Transverse colon (tissue), 4 donors: Measurements from ENCODE around the gene CPTP. TPM values are rescaled to one million over a fixed set of nuclear protein-coding genes. Genes with fewer than 3 reads are reported as not detected.

Source experiments
- DNase-seq: peaks from one replicate; pipeline ENCODE4 v3.0.0-alpha.2; 2019
- H3K27ac ChIP-seq, 4 donors: fragments of 200-600 bp; sonication (generic); 2 replicates each; pipeline ENCODE4 v1.5.1; 2016 to 2018; ENCODE audit warnings: inconsistent platforms in 4 of 4
- H3K27me3 ChIP-seq: fragments of 200-600 bp; sonication (generic); 2 replicates; pipeline ENCODE4 v1.5.1; 2017; ENCODE audit warnings: inconsistent platforms
- H3K36me3 ChIP-seq, 4 donors: fragments of 200-600 bp; sonication (generic); 2 replicates each; pipeline ENCODE4 v1.5.1; 2017 to 2019; ENCODE audit warnings: inconsistent platforms in 4 of 4
- H3K4me1 ChIP-seq, 4 donors: fragments of 200-600 bp; sonication (generic); 2 replicates each; pipeline ENCODE4 v1.5.1; 2017 to 2020; ENCODE audit warnings: inconsistent platforms in 4 of 4
- H3K4me3 ChIP-seq, 4 donors: fragments of 200-600 bp; sonication (generic); 1 replicate in 1 of 4; 2 replicates in 3 of 4; pipeline versions ENCODE4 v1.5.1 to v1.6.1; 2017 to 2019; ENCODE audit warnings: inconsistent platforms in 4 of 4
- H3K9me3 ChIP-seq, 2 donors: fragments of 200-600 bp; sonication (generic); 2 replicates each; pipeline ENCODE4 v1.5.1; 2017 to 2019; ENCODE audit warnings: inconsistent platforms in 2 of 2
- EP300 ChIP-seq: sonication (generic); formaldehyde crosslinking; IDR thresholded peaks from one replicate; pipeline ENCODE4 v1.6.1; 2017; ENCODE audit warnings: antibody characterized with exemption, low read depth
- POLR2A ChIP-seq: fragments of 450-650 bp; IDR thresholded peaks from one replicate; pipeline ENCODE4 v1.6.1; 2016; ENCODE audit warnings: antibody characterized with exemption, mild to moderate bottlenecking, moderate library complexity
- POLR2AphosphoS5 ChIP-seq, 3 donors: sonication (generic); formaldehyde crosslinking; IDR thresholded peaks; one replicate each; pipeline ENCODE4 v1.6.1; 2016; ENCODE audit warnings: antibody characterized with exemption in 3 of 3
- WGBS, 2 donors: methylation state at CpG; one replicate each; pipeline ENCODE4 v1.1.5; 2018; ENCODE audit warnings: low coverage in 1 of 2; 5-methylcytosine and 5-hydroxymethylcytosine counted together
- in situ Hi-C, 4 donors: fragments of 200-750 bp; cut with MboI; loops; one replicate each; pipeline versions ENCODE4 v1.15.0 to v1.15.1; 2017; ENCODE audit warnings: low sequenced_read_pairs in 3 of 4, low pct_ligation_motif_present in 1 of 4, low pct_unique_long_range_greater_than_20kb in 1 of 4
- intact Hi-C: fragments of 100-400 bp; cut with DNase I; formaldehyde crosslinking; loops from one replicate; pipeline ENCODE4 v1.15.1; 2023; ENCODE audit warnings: low total_unique reads
- total RNA-seq, 4 donors: library from RNA; depleted of rRNA; stranded (reverse); fragments of >200 nt; gene quantifications; one replicate each; pipeline ENCODE4 v1.1.0, GENCODE V29; 2016
- TF ChIP-seq, protein P1 (sequence below), 5 experiments: fragments of 200-600 bp in 3 of 5; fragments of 450-650 bp in 2 of 5; sonication (generic) in 3 of 5; IDR thresholded peaks; 1 replicate in 2 of 5; 2 replicates in 3 of 5; pipeline ENCODE4 v1.5.1; 2016 to 2017; ENCODE audit warnings: antibody characterized with exemption in 5 of 5, inconsistent platforms in 3 of 5, mild to moderate bottlenecking in 2 of 5, moderate library complexity in 1 of 5

Gene CPTP
- total RNA-seq, 4 donors from 2014 or later, result 48.0 to 134 (median 77.7) TPM

DNA sequence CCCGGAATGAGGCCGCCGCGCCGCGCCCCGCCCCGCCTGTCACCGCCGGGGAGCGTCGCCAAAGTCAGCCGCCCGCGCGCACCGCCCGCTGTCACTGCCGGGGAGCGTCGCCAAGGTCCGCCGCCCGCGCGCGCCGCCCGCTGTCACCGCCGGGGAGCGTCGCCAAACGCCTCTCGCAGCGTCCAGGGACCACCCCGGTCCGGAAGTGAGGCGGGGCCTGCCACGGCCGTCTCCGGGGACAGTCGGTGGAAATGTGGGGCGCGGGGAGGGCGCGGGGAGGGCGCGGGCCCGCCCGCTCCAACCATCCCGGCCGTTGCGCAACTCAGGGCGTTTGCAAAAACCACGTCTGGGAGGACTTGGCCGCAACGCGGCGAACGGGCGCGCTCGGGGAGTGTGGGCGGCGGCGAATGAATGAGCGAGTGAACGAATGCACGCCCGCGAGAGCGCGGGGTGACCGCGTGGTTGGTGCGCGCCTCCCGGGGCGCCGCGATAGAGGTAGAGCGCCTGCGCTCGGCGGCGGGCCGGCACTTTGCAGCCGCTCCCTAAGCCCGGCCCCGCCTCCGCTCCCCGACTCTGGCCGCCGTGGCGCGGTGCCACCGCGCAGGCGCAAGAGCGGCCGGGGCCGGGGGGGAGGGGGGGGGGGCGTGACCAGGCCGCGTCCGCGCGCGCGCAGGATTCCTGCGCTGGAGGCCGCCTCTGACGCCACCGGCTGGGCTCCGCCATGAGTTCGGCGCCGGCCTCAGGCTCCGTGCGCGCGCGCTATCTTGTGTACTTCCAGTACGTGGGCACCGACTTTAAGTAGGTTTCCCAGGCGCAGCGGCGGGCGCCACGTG, 16.5 kb upstream of the CPTP start, which contains the start of the genes ACAP3 and PUSL1:
ACAP3 (minus strand) TSS at position 8 of the 833 bp plus-strand sequence. CDS start 115 bp downstream, outside the sequence.
PUSL1 (plus strand) TSS at position 675 of the 833 bp plus-strand sequence; CDS start at position 722, 47 bp downstream.
- H3K36me3 ChIP-seq, result peaks cover 0 to 8% (median 3%) of the 10 kb centered on the region in 4 donors
- peak; percentile 88 for DNase-seq
- H3K9me3 ChIP-seq, result no peaks in the 10 kb centered on the region
- in situ Hi-C loops (no loop called here), intact Hi-C loops (no loop called here)
- H3K4me1 ChIP-seq, result peaks cover 32 to 55% (median 50%) of the 10 kb centered on the region in 4 donors
- peak within 1 kb of the TSS; percentile 73 to 95 (median 88) for H3K4me3 ChIP-seq
- 2% methylated on average over 32 of the region's 131 CpGs; no CpG with 5 or more reads in 1 of the 2 donors for WGBS, 2 donors
- no peaks in the 10 kb centered on the region for H3K27me3 ChIP-seq
- TF ChIP-seq, protein P1, sequence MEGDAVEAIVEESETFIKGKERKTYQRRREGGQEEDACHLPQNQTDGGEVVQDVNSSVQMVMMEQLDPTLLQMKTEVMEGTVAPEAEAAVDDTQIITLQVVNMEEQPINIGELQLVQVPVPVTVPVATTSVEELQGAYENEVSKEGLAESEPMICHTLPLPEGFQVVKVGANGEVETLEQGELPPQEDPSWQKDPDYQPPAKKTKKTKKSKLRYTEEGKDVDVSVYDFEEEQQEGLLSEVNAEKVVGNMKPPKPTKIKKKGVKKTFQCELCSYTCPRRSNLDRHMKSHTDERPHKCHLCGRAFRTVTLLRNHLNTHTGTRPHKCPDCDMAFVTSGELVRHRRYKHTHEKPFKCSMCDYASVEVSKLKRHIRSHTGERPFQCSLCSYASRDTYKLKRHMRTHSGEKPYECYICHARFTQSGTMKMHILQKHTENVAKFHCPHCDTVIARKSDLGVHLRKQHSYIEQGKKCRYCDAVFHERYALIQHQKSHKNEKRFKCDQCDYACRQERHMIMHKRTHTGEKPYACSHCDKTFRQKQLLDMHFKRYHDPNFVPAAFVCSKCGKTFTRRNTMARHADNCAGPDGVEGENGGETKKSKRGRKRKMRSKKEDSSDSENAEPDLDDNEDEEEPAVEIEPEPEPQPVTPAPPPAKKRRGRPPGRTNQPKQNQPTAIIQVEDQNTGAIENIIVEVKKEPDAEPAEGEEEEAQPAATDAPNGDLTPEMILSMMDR (IDR thresholded peaks at IDR 0.05), result peak in 3 of 5 experiments; percentile 2 to 60 (median 28)
- TF ChIP-seq POLR2A (peak; percentile 27), EP300 (no peak), POLR2AphosphoS5 (IDR thresholded peaks at IDR 0.05) (peak in 2 of 3 donors; percentile 48 to 61)
- H3K27ac ChIP-seq, result peak within 1 kb of the TSS; percentile 92 to 97 (median 96)

DNA sequence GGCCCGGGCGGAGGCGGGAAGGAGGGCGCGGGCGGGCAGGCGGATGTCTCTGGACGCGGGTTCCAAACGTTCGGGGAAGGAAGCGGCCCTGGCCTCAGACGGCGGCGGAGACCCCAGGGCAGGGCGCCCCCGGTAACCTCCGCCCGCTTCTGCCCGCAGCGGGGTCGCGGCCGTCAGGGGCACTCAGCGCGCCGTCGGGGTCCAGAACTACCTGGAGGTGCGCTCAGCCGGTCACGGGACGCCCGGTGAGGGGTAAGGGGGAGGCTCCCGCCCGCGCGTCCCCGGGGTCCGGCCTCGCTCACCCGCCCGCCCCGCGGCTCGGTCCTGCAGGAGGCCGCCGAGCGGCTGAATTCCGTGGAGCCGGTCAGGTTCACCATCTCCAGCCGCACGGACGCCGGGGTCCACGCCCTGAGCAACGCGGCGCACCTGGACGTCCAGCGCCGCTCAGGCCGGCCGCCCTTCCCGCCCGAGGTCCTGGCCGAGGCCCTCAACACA, 15.8 kb upstream of the CPTP start:
- 0% methylated on average over 14 of the region's 66 CpGs; no CpG with 5 or more reads in 1 of the 2 donors for WGBS, 2 donors
- DNase-seq, result peak; percentile 43

GRCh38 chr1:1309251-1310108, 15.1 kb upstream of the CPTP start:
- H3K36me3 ChIP-seq, result peaks cover 0 to 18% (median 8%) of the 10 kb centered on the region in 4 donors

More for the DNA sequence above, 15.8 kb upstream of the CPTP start:
- Histone ChIP-seq H3K4me1 (peaks cover 32 to 50% (median 48%) of the 10 kb centered on the region in 4 donors), H3K4me3 (peak overlapping the region; percentile 73 to 95 (median 88)), H3K36me3 (peaks cover 0 to 13% (median 5%) of the 10 kb centered on the region in 4 donors), H3K27me3 (no peaks in the 10 kb centered on the region), H3K9me3 (no peaks in the 10 kb centered on the region), H3K27ac (peak overlapping the region; percentile 92 to 97 (median 96))
- TF ChIP-seq, protein P1 (IDR thresholded peaks at IDR 0.05), result no peak
- TF ChIP-seq EP300 (no peak), POLR2AphosphoS5 (IDR thresholded peaks at IDR 0.05) (no peak), POLR2A (no peak)
- in situ Hi-C loops (no loop called here), intact Hi-C loops (no loop called here)

More at GRCh38 chr1:1309251-1310108, 15.1 kb upstream of the CPTP start:
- Histone ChIP-seq H3K9me3 (no peaks in the 10 kb centered on the region), H3K27ac (peak overlapping the region; percentile 92 to 97 (median 96)), H3K4me3 (peak overlapping the region; percentile 73 to 95 (median 88)), H3K27me3 (no peaks in the 10 kb centered on the region), H3K4me1 (peaks cover 27 to 43% (median 41%) of the 10 kb centered on the region in 4 donors)
- peak; percentile 57 for DNase-seq
- in situ Hi-C loops (no loop called here), intact Hi-C loops (no loop called here)
- no peak for TF ChIP-seq POLR2AphosphoS5 (IDR thresholded peaks at IDR 0.05)
- TF ChIP-seq, protein P1 (IDR thresholded peaks at IDR 0.05), result no peak
- TF ChIP-seq POLR2A, result no peak
- no peak for TF ChIP-seq EP300
- WGBS, 2 donors, result 48% methylated on average over 11 of the region's 57 CpGs; no CpG with 5 or more reads in 1 of the 2 donors
